Cardiac fibroblast (primary cell): Measurements from ENCODE around the gene NRXN3.

ENCODE experiments used
- DNase-seq, 2 donors: peaks; one replicate each; pipeline versions ENCODE4 v3.0.0 to v3.0.0-alpha.2; 2010; ENCODE audit warnings: low read depth in 2 of 2
- H3K4me3 ChIP-seq, 2 donors: replicated peaks in 1 of 2; 1 replicate in 1 of 2; 2 replicates in 1 of 2; pipeline ENCODE4 v1.5.1; 2011; ENCODE audit warnings: low read depth in 2 of 2, low read length in 2 of 2, mild to moderate bottlenecking in 2 of 2, moderate library complexity in 1 of 2
- CTCF ChIP-seq: IDR thresholded peaks from one replicate; pipeline ENCODE4 v1.5.1; 2011; ENCODE audit warnings: low read depth, mild to moderate bottlenecking, low read length, inconsistent platforms

NRXN3 gene

DNA sequence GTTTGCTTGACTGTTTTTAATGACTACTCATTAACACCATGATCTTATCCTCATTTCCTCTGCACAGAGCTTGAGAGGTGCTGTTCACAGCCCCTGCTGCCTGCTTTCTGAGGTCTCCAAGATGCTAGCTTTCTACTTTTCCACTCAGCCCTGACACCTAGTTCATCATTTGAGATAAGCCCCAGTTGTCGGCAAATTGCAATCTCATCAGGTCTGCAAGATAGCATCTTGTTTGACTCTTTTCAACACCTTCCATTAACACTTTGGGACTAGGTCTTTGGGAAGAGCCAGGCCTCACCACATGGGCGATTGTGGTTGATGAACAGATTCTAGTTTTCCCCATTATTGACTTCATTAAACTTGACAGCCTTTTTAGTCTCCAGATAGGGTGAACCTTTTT is 1136.4 kb downstream of the NRXN3 start:
- no peak overlapping the region for H3K4me3 ChIP-seq
- TF ChIP-seq CTCF, result no peak
- DNase-seq, result no peak

DNA sequence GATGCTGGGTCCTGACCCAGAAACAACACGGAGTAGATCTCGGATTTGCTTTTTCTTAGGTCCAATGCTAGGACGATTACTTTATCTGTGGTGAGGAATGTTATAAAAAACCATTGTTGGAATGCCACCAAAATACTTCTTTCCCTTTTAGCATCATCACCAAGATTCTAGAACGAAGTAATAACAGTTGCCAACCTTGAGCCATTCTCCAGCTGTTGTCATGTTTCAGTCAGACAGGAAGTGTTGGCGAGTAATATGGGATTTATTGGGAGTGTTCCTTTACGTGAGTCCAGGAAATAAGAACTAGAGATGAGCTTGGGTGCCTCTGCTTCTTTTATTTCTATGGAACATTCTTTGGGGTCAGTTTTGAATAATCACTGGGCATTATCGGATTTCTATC is 1148.2 kb downstream of the NRXN3 start:
- TF ChIP-seq CTCF, result no peak
- no peak overlapping the region for H3K4me3 ChIP-seq
- peak; percentile 28 to 34 for DNase-seq

GRCh38 chr14:79320561-79320960 is 1150.4 kb downstream of the NRXN3 start:
- TF ChIP-seq CTCF, result no peak
- no peak for DNase-seq

DNA sequence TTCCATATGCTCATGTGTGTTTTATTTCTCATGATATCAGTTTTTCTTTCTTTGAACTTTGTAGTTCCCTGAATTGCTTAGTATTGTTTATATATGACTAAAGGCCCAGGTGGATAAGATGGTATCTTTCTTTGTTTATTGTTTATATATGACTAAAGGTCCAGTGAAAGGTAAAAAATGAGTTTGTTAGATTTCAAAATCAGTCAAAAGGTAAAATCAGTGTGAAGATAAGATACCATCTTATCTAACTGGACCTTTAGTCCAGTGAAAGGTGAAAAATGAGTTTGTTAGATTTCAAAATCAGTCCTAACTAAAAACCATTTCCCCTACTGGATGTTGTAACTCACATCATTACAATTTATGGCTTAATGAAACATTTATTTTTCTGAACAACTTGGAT is 1150.9 kb downstream of the NRXN3 start:
- DNase-seq, result no peak
- H3K4me3 ChIP-seq, result no peak overlapping the region
- TF ChIP-seq CTCF, result no peak

More at GRCh38 chr14:79320561-79320960, 1150.4 kb downstream of the NRXN3 start:
- no peak overlapping the region for H3K4me3 ChIP-seq

GRCh38 chr14:79325071-79325470 is 1154.9 kb downstream of the NRXN3 start:
- TF ChIP-seq CTCF, result no peak
- no peak overlapping the region for H3K4me3 ChIP-seq
- DNase-seq, result no peak

DNA sequence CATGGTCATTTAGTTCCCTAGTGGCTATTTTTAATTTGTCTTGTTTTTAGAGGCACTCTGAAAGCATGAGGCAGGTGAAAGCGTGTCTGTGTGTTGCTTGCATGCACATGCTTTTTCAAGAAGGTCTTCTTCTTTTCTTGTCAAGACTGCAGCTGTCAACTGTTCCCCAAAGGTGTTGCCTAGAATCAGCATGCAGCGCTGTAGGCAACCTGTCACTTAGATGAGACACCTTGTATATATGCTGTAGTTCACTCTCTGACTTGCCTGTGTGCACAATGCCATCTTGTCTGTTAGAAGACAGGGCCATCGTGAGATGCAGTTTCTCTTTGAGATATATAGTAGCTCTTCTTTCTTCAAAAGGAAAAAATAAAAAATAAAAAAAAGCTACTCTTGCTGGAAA is 1155.4 kb downstream of the NRXN3 start:
- TF ChIP-seq CTCF, result no peak
- no peak overlapping the region for H3K4me3 ChIP-seq
- no peak for DNase-seq

- no peak overlapping the region for H3K4me3 ChIP-seq
- peak in 1 of 2 donors; percentile 30 for DNase-seq
- no peak for TF ChIP-seq CTCF
Observed at GRCh38 chr14:79328863-79329262, 1158.7 kb downstream of the NRXN3 start.
